GM19240 (cell line): ENCODE measurements around the gene SLX9.

Source experiments
- DNase-seq: peaks from one replicate; pipeline ENCODE4 v3.0.0; 2011; ENCODE audit warnings: low spot score; ENCODE audit not compliant: insufficient read length

SLX9 gene

DNA sequence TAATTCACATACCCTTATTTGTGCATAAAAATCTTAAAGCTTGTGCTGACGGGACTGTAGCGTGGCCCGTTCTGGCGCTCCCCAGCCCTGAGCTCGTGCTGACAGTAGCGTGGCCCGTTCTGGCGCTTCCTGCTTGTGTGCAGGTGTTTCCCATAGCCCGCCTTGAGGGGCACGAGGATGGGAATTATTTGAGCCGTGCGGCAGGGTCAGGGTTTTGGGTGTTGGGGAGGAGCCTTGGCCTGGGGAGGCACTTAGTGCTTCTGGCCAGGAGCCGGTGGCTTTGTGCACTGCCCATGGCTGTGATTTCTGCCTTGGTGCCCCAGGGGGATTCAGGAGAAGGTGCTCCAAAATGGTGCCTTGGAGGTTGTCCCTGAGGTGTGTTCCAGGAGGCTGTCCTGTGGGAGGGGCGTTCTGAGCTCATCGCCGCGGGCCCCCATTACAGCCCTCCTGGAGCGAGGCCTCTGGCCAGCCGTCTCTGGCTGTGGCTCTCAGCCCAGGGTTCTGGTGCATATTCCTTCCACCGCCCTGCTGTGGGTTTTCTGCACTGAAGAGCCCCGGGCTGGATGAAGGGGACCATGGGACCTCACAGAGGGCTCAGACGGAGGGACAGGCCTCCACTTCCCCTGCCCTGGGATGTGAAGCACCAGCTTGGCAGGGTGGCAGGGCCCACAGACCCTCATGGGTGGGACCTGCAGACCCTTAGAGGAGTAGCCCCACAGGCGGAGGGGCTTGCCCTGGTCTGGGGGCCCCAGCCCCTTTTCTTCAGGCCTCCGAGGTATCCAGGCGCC is 6.6 kb downstream of the SLX9 start:
- DNase-seq: no peak

DNA sequence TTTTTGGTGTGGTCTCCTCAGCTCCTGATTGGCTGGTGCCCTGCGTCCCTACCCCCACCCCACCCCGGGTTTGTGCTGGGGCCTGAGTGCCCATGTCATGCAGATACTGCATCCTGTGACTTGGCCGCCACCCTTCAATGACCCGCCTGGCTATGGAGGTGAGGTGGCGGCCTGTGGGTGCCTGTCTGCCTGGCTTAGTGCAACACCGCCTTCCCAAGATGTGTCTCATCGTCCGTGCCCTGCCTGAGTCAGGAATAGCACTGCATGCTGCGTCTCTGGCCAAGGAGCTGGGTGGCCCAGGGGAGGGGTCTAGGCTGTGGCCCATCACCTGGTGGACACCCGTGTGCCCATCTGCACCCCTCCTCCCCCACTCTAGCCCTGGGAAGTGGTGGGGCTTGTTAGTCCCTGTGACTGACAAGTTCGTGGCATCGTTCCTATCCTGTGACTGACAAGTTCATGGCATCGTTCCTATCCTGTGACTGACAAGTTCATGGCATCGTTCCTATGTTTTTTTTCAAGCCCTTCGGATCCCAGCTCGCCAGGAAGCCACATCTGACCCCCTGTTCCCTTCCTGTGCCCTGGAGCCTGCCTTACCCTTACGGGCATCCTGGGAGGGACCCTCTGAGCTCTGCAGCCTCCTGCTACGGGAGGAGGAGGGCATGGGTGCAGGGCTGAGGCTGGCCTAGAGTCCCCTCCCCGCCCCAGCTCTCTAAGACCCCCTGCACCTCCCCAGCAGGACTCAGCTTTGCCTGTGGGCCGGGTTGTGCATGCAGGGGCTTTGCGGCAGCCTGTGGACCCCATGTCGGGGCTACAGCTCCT is 7.5 kb downstream of the SLX9 start:
- DNase-seq: no peak

DNA sequence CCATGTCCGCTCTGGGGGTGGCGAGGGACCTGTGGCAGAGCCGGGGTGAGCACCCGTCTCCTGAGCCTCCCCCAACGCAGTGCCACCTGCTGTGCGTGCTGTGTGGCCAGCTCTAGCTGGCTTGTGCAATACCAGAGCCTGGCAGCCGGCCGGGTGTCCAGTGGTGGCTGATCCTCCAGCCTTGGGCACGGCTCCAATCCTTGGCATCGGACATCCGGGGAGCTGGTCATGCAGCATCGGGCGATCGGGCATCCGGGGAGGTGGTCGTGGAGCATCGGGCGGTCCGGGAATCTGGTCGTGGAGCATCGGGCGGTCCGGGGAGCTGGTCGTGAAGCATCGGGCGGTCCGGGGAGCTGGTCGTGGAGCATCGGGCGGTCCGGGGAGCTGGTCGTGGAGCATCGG is 8.1 kb downstream of the SLX9 start:
- no peak for DNase-seq

DNA sequence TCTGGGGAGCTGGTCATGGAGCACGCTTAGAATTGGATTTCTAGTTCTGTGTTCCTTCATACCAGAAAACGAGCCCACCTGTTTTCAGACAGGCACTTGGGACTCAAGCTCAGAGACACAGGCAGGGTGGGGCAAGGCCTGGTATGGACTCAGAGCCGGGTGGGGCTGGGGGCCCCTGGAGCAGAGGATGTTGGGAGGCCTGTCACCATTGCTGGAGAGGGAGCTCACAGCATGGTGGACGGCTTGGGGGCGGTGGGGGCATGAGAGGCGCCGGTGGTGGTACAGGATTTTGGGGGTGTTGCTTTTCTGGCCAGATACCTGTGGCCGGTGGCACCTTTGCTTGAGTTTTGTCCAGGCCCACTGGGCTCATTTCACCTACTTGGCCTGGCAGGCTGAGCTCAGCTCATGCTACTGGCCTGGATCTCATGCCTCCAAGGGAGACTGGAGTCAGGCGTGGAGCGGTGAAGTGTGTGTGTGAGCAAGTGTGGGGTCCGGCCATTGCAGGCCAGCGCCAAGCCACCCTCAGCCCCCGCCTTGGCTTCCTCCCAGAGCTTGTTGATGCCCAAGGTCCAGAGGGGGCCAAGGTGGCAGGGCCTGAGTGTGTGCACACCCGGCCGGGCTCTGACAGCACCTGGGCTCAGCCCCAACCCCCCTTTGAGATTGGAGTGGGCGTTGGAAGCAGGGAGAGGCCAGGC is 8.7 kb downstream of the SLX9 start:
- no peak for DNase-seq

DNA sequence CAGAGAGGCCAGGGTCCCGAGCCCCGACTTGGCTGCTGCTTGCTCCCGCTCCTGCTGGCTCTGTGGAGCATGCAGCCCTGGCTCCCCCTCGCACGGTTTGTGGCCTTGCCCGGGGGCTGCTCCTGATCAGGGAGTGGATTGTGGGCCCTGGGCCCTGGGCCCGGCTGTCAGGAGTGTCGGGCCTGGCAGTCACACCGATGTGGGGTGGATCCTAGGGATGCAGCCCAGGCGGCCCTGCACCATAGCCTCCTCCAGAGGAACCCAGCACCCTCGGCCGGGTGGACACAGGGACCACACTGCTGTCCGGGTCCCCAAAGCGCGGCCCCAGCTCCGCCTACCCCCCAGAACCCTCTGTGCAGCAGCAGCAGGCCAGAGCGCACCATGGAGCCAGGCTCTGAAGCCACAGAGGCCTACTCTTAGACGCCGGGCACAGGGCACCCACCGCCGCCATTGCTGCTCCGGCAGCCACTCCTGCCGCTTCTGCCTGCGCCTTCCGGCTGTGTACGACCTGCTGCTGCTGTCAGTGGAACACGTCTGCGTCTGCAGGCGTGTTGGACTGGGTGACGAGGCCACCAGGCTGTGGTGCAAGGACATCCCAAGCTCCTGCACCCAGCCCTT is 9.4 kb downstream of the SLX9 start:
- DNase-seq: no peak

DNA sequence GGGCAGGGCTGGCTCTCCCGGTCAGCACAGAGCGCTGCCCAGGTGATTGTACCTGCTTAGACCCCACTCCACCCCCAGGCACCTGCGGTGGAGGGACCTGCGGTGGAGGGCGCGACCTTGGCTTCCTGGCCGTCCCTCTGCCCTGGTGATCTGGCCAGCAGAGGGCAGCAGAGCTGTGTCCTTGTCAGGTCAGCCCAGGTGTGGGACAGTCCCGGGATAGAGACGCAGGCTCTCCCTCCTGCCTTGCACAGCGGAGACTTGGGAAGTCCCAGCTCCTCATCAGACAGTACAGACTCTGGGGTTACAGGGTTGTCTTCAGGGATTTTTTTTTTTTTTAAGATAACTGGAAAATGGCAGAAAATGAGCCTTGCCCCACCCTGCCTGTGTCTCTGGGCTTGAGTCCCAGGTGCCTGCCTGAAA is 10.0 kb downstream of the SLX9 start:
- peak; percentile 88 for DNase-seq

DNA sequence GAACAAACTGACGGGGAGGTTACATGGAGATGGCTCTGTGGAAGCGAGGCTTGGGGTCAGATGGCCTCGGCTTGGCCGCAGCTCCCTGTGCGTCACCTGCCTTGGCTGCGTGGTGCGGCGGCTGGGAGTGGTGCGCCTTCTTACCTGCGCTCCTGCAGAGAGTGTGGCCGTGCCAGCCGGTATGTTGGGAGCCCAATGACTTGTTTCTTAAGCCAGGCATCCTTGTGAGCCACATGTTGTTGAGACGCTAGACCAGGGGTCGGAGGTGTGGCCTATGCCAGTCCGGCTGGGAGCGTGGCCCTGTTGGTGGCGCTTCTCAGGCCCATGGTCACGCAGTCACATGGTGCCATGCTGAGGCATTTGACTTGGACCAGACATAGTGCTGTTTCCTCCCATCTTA is 10.5 kb downstream of the SLX9 start:
- DNase-seq: no peak

DNA sequence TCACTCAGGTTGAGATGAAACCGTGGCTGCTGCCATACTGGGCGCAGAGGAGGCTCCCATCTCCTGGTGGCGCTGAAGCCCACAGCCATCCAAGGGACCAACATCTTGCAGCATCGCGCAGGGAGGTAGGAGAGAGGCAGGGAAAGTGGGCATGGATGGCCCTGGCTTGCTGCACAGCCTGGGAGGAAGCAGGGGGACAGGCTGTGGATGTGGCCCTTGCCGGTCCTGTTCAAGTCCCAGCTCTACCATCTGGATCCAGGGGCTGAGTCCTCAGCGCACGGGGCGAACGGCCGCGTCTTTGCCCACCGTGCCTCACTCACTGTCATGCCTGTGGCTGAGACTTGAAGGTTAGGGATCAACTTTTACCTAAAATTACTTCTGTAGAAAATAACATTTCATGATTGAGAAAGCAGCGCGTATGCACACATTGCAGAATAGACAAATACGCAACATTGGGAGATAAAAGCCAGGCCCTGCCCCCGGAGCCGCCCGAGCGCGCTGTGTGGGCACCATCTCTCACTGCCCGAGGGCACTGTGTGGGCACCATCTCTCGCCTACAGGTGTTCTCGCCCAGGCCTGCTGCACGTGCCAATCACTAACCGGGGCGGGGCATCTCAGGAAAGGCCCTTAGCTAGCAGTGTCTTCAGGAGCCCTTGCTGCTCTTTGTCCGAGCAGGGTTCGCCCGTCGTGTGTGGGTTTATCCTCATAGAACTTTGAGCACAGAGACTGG is 11.5 kb downstream of the SLX9 start:
- no peak for DNase-seq

DNA sequence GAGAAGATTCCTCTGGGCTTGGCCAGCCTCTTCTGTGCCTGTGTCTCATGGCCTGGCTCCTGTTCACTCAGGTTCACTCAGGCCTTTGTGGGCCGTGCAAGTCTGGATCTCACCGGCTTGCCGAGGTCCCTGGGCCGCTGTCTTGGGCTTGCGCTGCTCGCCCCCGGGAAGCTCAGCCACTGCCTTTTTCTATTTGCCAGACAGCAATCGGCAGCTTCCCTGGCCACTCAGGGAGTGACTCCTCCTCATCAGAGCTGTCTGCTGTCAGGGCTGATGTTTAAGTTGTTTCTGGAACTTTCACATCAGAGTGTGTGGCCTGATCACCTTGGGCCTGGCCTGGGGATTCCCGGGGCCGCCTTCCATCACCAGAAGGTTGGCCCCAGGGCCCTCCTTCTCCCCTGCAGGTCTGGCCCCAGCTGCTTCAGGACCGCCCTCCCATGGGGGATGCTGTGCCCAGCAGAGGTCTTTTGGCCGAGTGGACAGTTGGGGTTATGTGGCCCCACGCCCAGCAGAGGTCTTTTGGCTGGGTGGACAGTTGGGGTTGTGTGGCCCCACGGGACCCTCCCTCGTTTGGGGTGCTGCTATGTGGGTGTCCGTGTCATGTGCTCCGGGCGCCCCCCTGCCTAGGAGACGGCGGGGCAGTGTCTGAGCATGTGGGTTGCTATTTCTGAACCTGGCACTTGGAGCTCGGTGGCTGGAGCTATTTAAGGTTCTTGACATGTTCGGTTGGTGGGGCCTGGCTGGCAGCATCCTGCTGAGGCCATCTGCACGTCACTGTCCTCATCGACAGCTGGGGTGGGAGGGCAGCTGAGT is 12.5 kb downstream of the SLX9 start:
- no peak for DNase-seq

DNA sequence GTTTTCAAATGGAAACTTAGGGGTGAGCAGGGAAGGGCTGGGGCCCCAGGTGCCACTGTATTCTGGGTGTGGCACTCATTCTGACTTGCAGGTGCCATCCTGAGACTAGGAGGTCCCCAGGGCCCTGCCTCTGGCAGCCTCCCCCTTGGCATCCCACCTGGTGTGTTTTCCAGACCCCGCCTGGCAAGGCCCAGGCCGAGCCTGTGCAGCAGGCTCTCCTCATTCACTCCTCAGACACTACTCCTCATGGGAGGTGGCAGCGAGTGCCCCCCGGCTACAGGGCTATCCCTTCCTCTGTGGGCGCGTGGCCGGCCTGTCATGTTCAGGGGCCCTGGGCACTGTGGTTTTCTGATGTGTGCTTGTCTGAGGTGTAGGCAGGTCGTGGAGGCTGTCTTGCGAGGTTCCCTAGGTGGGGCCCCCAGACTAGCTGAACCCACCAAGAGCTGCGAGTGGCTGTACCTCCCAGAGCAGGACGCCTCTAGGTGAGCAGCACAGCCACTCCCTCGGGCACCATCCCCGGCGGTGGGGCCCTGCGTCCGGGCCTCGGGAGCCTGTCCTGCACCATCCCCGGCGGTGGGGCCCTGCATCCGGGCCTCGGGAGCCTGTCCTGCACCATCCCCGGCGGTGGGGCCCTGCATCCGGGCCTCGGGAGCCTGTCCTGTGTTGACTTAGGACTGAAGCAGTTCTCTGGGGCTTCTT is 13.2 kb downstream of the SLX9 start:
- no peak for DNase-seq

DNA sequence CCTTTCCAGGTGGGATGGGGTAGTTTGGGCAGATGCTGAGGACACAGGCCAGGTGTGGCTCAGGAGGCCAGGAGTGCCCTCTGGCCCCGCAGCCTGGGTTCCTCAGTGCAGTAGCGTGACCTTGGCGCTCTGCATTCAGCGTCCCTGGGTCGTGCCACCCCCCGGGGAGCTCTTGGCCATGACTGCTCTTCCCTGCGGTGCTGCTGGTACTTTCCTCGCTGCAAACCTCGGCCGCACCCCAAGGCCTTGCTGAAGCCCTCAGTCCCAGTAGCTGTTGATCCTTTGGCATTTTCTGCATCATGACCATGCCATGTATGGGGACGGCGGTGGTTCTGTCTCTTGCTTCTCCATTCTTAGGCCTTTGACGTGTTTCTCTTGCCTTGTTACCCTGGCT is 13.8 kb downstream of the SLX9 start:
- DNase-seq: no peak

DNA sequence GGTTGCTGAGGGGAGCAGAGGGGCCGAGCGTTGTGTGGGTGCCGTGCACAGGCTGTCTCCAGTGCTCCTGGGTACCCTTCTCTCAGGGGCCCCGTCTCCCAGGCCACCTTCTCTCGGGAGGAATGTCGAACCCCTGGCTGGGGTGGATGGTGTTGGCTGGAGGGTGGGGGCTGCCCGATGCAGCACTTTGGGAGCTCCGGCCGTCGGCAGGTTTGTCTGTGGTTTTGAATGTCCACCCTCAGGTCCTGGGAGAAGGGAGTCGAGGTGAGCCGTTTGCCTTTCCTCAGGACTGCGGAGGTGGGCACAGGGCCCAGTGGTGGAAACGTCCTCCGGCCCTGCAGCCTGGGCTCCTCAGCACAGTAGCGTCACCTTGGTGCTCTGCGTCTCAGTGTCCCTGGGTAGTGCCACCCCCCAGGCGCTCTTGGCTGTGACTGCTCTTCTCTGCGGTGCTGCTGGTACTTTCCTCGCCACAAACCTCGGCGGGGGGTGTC is 14.5 kb downstream of the SLX9 start:
- DNase-seq: no peak

DNA sequence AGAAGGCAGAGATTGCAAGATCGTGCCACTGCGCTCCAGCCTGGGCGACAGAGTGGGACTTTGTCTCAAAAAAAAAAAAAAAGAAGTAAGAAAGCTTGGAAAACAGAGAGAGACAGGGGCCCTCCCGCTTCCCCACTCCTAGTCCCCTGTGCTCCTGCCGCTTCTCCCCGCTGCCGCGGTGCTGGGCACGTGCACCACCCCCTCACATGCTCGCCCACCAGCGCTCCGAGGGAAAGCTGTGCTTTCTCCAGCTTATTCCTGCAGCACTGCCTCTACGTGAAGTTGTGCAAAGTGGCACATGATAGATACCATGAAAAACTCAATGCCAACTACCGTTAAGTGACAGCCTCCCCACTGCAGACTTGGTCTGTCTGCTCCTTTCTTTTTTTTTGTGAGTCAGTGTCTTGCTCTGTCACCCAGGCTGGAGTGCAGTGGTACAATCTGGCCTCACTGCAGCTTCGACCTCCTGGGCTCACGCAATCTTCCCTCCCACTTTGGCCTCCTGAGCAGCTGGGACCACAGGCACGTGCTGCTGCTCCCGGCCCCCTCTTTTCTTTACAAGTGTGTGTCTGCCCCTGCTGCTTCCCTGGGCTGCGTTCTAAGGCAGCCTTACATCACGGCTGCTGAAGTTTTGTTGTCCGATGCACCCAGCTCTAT is 15.4 kb downstream of the SLX9 start:
- DNase-seq: no peak

DNA sequence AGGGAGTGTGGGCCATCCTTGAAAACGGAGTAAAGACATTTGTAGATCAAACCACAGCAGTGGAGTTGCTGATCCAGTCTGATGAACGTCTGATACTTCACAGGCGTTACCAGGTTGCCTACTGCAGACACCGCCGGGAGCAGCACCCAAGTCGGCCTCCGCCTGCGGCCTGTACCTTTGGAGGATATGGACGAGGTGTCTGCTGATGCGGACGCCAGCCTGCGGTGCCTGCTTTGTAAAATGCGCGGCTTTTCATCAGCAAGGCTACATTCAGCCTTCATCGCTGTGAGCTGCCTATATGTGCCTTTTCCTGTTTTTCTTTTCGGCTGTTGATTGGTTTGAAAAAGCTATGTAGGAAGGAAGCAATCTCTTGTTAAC is 16.0 kb downstream of the SLX9 start:
- DNase-seq: no peak

DNA sequence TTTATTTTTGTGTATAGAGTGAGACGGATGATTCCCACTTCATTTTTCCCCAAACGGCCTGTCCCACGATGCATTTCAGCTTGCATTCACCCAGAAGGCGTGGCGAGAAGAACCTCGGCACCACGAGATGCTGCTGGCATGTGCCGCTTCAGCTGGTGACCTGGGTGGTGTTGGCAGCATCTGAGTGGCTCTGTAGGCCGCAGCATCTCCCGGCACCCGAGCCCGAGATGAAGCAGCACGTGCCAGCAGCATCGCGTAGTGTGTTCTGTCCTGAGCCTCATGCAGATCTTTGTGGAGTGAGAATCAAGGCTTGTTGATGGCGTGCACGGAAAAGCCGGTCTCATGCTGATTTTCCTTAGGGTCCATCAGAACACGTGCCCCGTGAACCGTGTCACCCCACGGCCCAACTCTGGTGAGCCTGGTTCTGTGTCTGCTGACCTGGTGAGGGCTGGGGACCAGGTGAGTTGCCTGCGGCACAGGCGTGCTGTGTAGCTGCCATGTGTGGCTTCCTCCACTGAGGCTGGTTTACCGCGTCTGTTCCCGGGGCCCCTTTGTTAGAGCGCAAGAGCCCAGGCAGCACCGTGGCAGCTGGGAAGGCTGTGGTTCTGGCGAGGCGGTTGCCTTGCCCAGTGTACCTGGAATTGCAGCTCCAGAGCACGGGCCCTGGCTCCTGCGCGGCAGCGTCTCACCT is 16.7 kb downstream of the SLX9 start:
- no peak for DNase-seq

DNA sequence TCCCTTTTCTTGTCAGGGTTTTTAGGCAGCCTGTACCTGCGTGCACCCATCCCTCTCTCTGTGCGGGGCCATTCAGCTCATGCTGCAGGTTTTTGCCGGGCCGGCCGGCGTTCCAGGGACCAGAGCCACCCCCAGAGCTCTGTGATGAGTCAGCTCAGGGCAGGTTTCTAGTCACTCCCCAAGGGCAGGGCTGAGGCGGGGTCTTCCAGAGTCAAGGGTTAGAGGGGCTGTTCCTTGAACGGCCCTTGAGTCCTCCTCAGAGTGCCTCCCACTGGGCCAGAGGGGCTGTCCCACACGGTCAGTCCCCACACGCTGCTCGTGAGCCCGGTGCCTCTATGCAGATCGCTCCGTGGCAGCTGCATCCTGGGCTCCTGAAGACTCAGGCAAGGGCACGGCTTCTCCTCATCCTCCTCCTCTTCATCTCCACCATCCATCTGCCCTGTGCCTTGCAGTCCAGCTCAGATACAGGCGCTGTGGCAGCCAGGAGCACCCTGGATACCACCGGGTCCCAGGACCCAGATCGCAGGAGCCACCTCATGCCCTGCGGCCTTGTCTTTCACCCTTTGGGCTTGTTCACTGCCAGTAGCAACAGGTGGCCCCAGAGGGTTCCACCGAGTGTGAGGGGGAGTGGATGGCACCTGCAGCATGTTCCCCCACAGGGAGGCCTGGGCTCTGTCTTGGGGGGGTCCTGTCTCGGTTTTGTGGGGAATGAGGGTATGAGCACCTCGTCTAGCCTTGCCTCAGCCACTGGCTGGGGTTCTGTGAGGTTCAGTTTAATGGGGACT is 17.4 kb downstream of the SLX9 start:
- DNase-seq: no peak

DNA sequence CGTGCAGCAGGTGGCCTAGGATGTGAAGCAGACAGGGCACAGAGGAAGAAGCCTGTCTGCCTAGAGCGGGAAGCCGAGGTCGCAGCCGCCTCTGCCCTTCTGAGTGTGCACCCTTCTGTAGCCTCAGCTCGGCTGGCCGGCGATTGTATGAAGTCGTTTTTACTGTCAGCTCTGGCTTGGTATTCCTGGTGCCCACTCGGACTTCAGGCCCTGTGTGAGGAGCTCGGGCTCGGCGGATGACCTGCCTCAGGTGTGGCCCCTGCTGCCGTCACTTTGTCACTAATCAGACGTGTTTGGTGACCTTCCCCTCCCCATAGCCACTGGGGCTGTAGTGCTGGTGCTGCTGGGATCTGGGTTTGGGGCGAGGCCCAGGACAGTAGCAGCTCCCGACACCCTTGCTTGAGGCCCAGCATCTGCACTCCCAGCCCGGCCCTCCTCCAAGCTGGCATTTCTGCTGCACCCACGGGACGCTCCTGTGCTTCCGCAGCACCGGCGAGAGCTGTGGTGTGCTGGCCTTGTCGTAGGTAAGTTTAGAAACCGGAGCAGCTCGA is 18.1 kb downstream of the SLX9 start:
- DNase-seq: no peak
